Endothelial cell of umbilical vein (primary cell): Measurements from ENCODE around the gene D2HGDH. TPM values are rescaled to one million over a fixed set of nuclear protein-coding genes. Genes with fewer than 3 reads are reported as not detected.

Experiments
- BruUV-seq: library from RNA; stranded (reverse); fragments of 400-500 nt; replicated peaks from 2 replicates; lab custom pipeline; 2021; lab: Mats Ljungman, UMichigan
- CTCF ChIA-PET: fragments of 300-600, 350-600 bp; sonication (Branson Sonifier 250); formaldehyde crosslinking; loops from one replicate; lab custom pipeline; 2021; ENCODE audit warnings: antibody characterized with exemption, inconsistent platforms; lab: Charles Lee
- POLR2A ChIA-PET: fragments of 300-600, 350-600 bp; sonication (Branson Sonifier 250); formaldehyde crosslinking; loops from one replicate; lab custom pipeline; 2021; ENCODE audit warnings: antibody characterized with exemption, inconsistent platforms; lab: Charles Lee
- DNase-seq: peaks from one replicate; pipeline ENCODE4 v3.0.0-alpha.2; 2011; ENCODE audit warnings: low read depth, low spot score
- FAIRE-seq: peaks from 2 replicates; lab custom pipeline; 2011; peaks lifted over from hg19 to GRCh38; lab: Jason Lieb, UNC
- H2AFZ ChIP-seq: 2 replicates; pipeline ENCODE4 v1.6.0; 2012; ENCODE audit warnings: low read depth, low read length, control low read depth, inconsistent platforms
- H3K27ac ChIP-seq: 2 replicates; pipeline ENCODE4 v1.5.1; 2011; ENCODE audit warnings: low read depth, mild to moderate bottlenecking, control low read depth, low read length, moderate library complexity; ENCODE audit not compliant: insufficient read depth
- H3K27me3 ChIP-seq, 2 experiments: 2 replicates each; pipeline versions ENCODE4 v1.6.0 to v1.6.1; 2011; ENCODE audit warnings: low read length in 2 of 2, mixed read lengths in 1 of 2; ENCODE audit not compliant: control insufficient read depth in 2 of 2, insufficient read depth in 2 of 2
- H3K36me3 ChIP-seq, 2 experiments: 2 replicates in 1 of 2; 3 replicates in 1 of 2; pipeline ENCODE4 v1.5.1; 2011; ENCODE audit warnings: low read length in 2 of 2, mild to moderate bottlenecking in 1 of 2, moderate library complexity in 1 of 2; ENCODE audit not compliant: control insufficient read depth in 2 of 2, insufficient read depth in 2 of 2; ENCODE audit errors: extremely low read depth in 1 of 2
- H3K4me1 ChIP-seq: 3 replicates; pipeline ENCODE4 v1.5.1; 2011; ENCODE audit warnings: mild to moderate bottlenecking, low read length; ENCODE audit not compliant: control insufficient read depth, insufficient read depth; ENCODE audit errors: extremely low read depth
- H3K4me2 ChIP-seq: 2 replicates; pipeline ENCODE4 v1.6.1; 2011; ENCODE audit warnings: low read length, control low read depth, mixed read lengths; ENCODE audit not compliant: insufficient read depth
- H3K4me3 ChIP-seq, 3 experiments: fragments of 200-600 bp in 1 of 3; sonication (generic), shearing (Covaris generic) in 1 of 3; replicated peaks in 1 of 3; 2 replicates each; pipeline ENCODE4 v1.5.1; 2011 to 2016; ENCODE audit warnings: control low read depth in 3 of 3, low read length in 3 of 3, mild to moderate bottlenecking in 2 of 3, inconsistent platforms in 1 of 3, low read depth in 1 of 3, moderate library complexity in 1 of 3; ENCODE audit not compliant: insufficient read depth in 1 of 3
- H3K79me2 ChIP-seq: 2 replicates; pipeline ENCODE4 v1.6.0; 2012; ENCODE audit warnings: low read length, inconsistent platforms; ENCODE audit not compliant: control insufficient read depth, insufficient read depth
- H3K9ac ChIP-seq: replicated peaks from 2 replicates; pipeline ENCODE3; 2011; ENCODE audit warnings: low read length, control low read depth; ENCODE audit not compliant: insufficient read depth; ENCODE audit errors: extremely low read depth
- H3K9me1 ChIP-seq: replicated peaks from 3 replicates; pipeline ENCODE4 v1.6.0; 2011; ENCODE audit warnings: mild to moderate bottlenecking, low read length; ENCODE audit not compliant: control insufficient read depth, insufficient read depth; ENCODE audit errors: extremely low read depth
- H3K9me3 ChIP-seq: replicated peaks from 2 replicates; pipeline ENCODE4 v1.5.1; 2012; ENCODE audit warnings: low read length, inconsistent platforms; ENCODE audit not compliant: control insufficient read depth, insufficient read depth
- H4K20me1 ChIP-seq: replicated peaks from 2 replicates; pipeline ENCODE3; 2011; ENCODE audit warnings: mild to moderate bottlenecking, low read length; ENCODE audit not compliant: control insufficient read depth, insufficient read depth; ENCODE audit errors: extremely low read depth
- CTCF ChIP-seq, 2 donors: IDR thresholded peaks; 1 replicate in 1 of 2; 2 replicates in 1 of 2; pipeline ENCODE4 v1.5.1; 2011; ENCODE audit warnings: low read length in 2 of 2, mild to moderate bottlenecking in 2 of 2, moderate library complexity in 2 of 2, control low read depth in 1 of 2, inconsistent platforms in 1 of 2, low read depth in 1 of 2; ENCODE audit not compliant: insufficient read depth in 1 of 2; ENCODE audit errors: extremely low read depth in 1 of 2
- EZH2 ChIP-seq: IDR thresholded peaks from 2 replicates; pipeline ENCODE4 v1.6.1; 2012; ENCODE audit warnings: borderline replicate concordance, low read depth, mild to moderate bottlenecking, moderate library complexity, low read length, inconsistent platforms; ENCODE audit not compliant: severe bottlenecking
- FOS ChIP-seq: IDR thresholded peaks from 2 replicates; pipeline ENCODE4 v1.6.1; 2011; ENCODE audit warnings: mild to moderate bottlenecking, low read length, moderate library complexity, borderline replicate concordance; ENCODE audit not compliant: insufficient read depth
- GATA2 ChIP-seq: IDR thresholded peaks from 2 replicates; pipeline ENCODE4 v1.7.0; 2011; ENCODE audit warnings: low read depth, mild to moderate bottlenecking, moderate library complexity, mixed read lengths, low read length; ENCODE audit not compliant: insufficient read length, insufficient read depth
- JUN ChIP-seq: IDR thresholded peaks from 2 replicates; pipeline ENCODE4 v1.6.1; 2011; ENCODE audit warnings: borderline replicate concordance, low read depth; ENCODE audit not compliant: insufficient read length, insufficient read depth
- MAX ChIP-seq: IDR thresholded peaks from 2 replicates; pipeline ENCODE4 v1.6.1; 2011; ENCODE audit not compliant: insufficient read depth, insufficient read length
- MYC ChIP-seq: IDR thresholded peaks from one replicate; pipeline ENCODE4 v1.6.1; 2011; ENCODE audit warnings: mild to moderate bottlenecking, low read depth, low read length
- POLR2A ChIP-seq: IDR thresholded peaks from 2 replicates; pipeline ENCODE4 v1.6.1; 2012; ENCODE audit warnings: low read depth, mild to moderate bottlenecking, control low read depth, low read length
- POLR2AphosphoS5 ChIP-seq: IDR thresholded peaks from 2 replicates; pipeline ENCODE4 v1.6.1; 2012; ENCODE audit warnings: low read depth, mild to moderate bottlenecking, control low read depth, low read length, moderate library complexity; ENCODE audit not compliant: insufficient read depth
- dilution Hi-C: fragments of 300-500 bp; cut with MboI; formaldehyde crosslinking; loops from one replicate; pipeline ENCODE4 v1.15.0; 2019; ENCODE audit warnings: low sequenced_read_pairs; ENCODE audit not compliant: extremely low pct_ligation_motif_present
- intact Hi-C: fragments of 100-400 bp; cut with micrococcal nuclease; formaldehyde crosslinking; loops from one replicate; pipeline ENCODE4 v1.10.0; 2022
- polyA plus RNA-seq, 4 experiments: library from polyadenylated mRNA; depleted of rRNA in 3 of 4; stranded (reverse) in 3 of 4; unstranded in 1 of 4; fragments of >200 nt; gene quantifications; 2 replicates each; pipeline versions ENCODE4 v1.2.1 to v1.2.3, GENCODE V29; 2011 to 2012; ENCODE audit warnings: missing spikeins in 1 of 4
- total RNA-seq: library from RNA; stranded (reverse); gene quantifications from 2 replicates; pipeline ENCODE4 v1.2.3, GENCODE V29; 2021

D2HGDH gene
- total and polyA plus RNA-seq, 2 donors (not counting 3 experiments of a cell fraction or from before 2014, with no cell fraction given), result 22.3 TPM

GRCh38 chr2:241755777-241756176, 21.3 kb downstream of the D2HGDH start:
- intact Hi-C loops (no loop called here), dilution Hi-C loops (no loop called here)
- TF ChIP-seq MYC (no peak), FOS (no peak), POLR2A (no peak), CTCF (IDR thresholded peaks at IDR 0.05; ENCODE audit: extremely low read depth in 1 of 2, insufficient read depth in 1 of 2, low read depth in 1 of 2, low read length in 2 of 2) (no peak), GATA2 (no peak), MAX (no peak), JUN (no peak), POLR2AphosphoS5 (no peak), EZH2 (no peak)
- no peak overlapping the region for H3K4me2 ChIP-seq
- FAIRE-seq, result no peak
- no peaks in the 10 kb centered on the region for H3K9me1 ChIP-seq
- no peak overlapping the region for H3K27ac ChIP-seq
- CTCF ChIA-PET, result no interaction called here
- H4K20me1 ChIP-seq, result no peaks in the 10 kb centered on the region
- no TSS peak for BruUV-seq
- H2AFZ ChIP-seq, result no peak overlapping the region
- no peak for DNase-seq
- POLR2A ChIA-PET, result no interaction called here
- H3K4me1 ChIP-seq, result no peaks in the 10 kb centered on the region
- H3K27me3 ChIP-seq, result no peaks in the 10 kb centered on the region
- H3K9ac ChIP-seq, result no peak overlapping the region
- no peaks in the 10 kb centered on the region for H3K9me3 ChIP-seq
- H3K79me2 ChIP-seq, result no peaks in the 10 kb centered on the region
- no peak overlapping the region for H3K4me3 ChIP-seq
- H3K36me3 ChIP-seq, result peaks cover 0 to 11% of the 10 kb centered on the region in 2 experiments
